Measurements from ENCODE around the gene NQO1. TPM values are rescaled to one million over a fixed set of nuclear protein-coding genes. Genes with fewer than 3 reads are reported as not detected.

Gene NQO1
- polyA plus RNA-seq, 1 of the 3 experiments (the other 2 are of a cell fraction) = 152 TPM

- H3K27me3 ChIP-seq (ENCODE audit: insufficient read depth) = no peaks in the 10 kb centered on the region
- no peak overlapping the region for H3K9ac ChIP-seq
- TF ChIP-seq RCOR1 (IDR thresholded peaks at IDR 0.05; ENCODE audit: low read length) = no peak
- TF ChIP-seq FOXM1 (IDR thresholded peaks at IDR 0.05; ENCODE audit: low read depth) = no peak
- TF ChIP-seq TAF1 (IDR thresholded peaks at IDR 0.05; ENCODE audit: borderline replicate concordance, low read depth, low read length) = no peak
- no peak for TF ChIP-seq EZH2phosphoT487 (IDR thresholded peaks at IDR 0.05; ENCODE audit: borderline replicate concordance, low read depth)
- WGBS (ENCODE audit: low lambda C conversion rate) = 93% methylated on average over 3 of the region's 4 CpGs
- no peak for DNase-seq
- H3K36me3 ChIP-seq (replicated peaks in 1 of 2; ENCODE audit: control insufficient read depth in 1 of 2, insufficient read depth in 2 of 2, low read length in 1 of 2) = peaks cover 28 to 41% of the 10 kb centered on the region in 2 experiments
- no peak overlapping the region for H3K4me2 ChIP-seq
- H3K4me3 ChIP-seq (ENCODE audit: low read depth in 2 of 2, low read length in 1 of 2) = no peak overlapping the region
- H3K27ac ChIP-seq (ENCODE audit: low read depth in 2 of 2, low read length in 1 of 2) = no peak overlapping the region
- no peaks in the 10 kb centered on the region for H4K20me1 ChIP-seq (ENCODE audit: insufficient read depth)
- no peak overlapping the region for H2AFZ ChIP-seq (ENCODE audit: low read depth)
- ChIA-PET POLR2A (no interaction called here), CTCF (interaction anchor here (0.9 to 6.1 kb wide), 3 partner anchors 9 to 225 kb away, joined by 3 to 67 read pairs (median 4); partner anchors contain the start of gene NOB1)
- no peaks in the 10 kb centered on the region for H3K79me2 ChIP-seq (ENCODE audit: insufficient read depth)
- no peaks in the 10 kb centered on the region for H3K9me3 ChIP-seq
- H3K4me1 ChIP-seq (ENCODE audit: control insufficient read depth in 1 of 2, insufficient read depth in 2 of 2, low read depth in 1 of 2, low read length in 1 of 2) = no peaks in the 10 kb centered on the region
- H3K9me2 ChIP-seq = no peaks in the 10 kb centered on the region
- peaks cover 26% of the 10 kb centered on the region for H3F3A ChIP-seq (replicated peaks; ENCODE audit: insufficient read depth)
Measured at GRCh38 chr16:69712277-69712676, 14.1 kb downstream of the NQO1 start.

GRCh38 chr16:69711115-69711740 is 15.1 kb downstream of the NQO1 start:
- peaks cover 35 to 37% of the 10 kb centered on the region in 2 experiments for H3K36me3 ChIP-seq (replicated peaks in 1 of 2; ENCODE audit: control insufficient read depth in 1 of 2, insufficient read depth in 2 of 2, low read length in 1 of 2)
- TF ChIP-seq FOXJ3 (CRISPR knock-in tag; IDR thresholded peaks at IDR 0.05) (no peak), MEF2A (IDR thresholded peaks at IDR 0.05; ENCODE audit: borderline replicate concordance, low read depth) (no peak), IRF3 (IDR thresholded peaks at IDR 0.05; ENCODE audit: low read depth, low read length) (no peak), GABPA (IDR thresholded peaks at IDR 0.05; ENCODE audit: low read depth) (no peak), TAF1 (IDR thresholded peaks at IDR 0.05; ENCODE audit: borderline replicate concordance, low read depth, low read length) (no peak), MXI1 (IDR thresholded peaks at IDR 0.05; ENCODE audit: low read depth, low read length) (no peak), MAX (IDR thresholded peaks at IDR 0.05; ENCODE audit: low read depth) (no peak), EP300 (IDR thresholded peaks at IDR 0.05; ENCODE audit: borderline replicate concordance in 1 of 2, low read depth in 1 of 2, low read length in 1 of 2) (no peak), JUND (IDR thresholded peaks at IDR 0.05) (no peak), CHD2 (IDR thresholded peaks at IDR 0.05; ENCODE audit: low read length, partially characterized antibody) (no peak), ELF1 (IDR thresholded peaks at IDR 0.05) (no peak), TCF12 (IDR thresholded peaks at IDR 0.05) (no peak)
- H3K9ac ChIP-seq = no peak overlapping the region
- CTCF ChIA-PET = interaction anchor here (0.9 to 6.1 kb wide), 4 partner anchors 10 to 219 kb away, joined by 3 to 67 read pairs (median 3); partner anchors contain the start of gene NOB1
- no peaks in the 10 kb centered on the region for H3K9me3 ChIP-seq
- no peaks in the 10 kb centered on the region for H3K4me1 ChIP-seq (ENCODE audit: control insufficient read depth in 1 of 2, insufficient read depth in 2 of 2, low read depth in 1 of 2, low read length in 1 of 2)
- no peaks in the 10 kb centered on the region for H3K27me3 ChIP-seq (ENCODE audit: insufficient read depth)
- H3K9me2 ChIP-seq = no peaks in the 10 kb centered on the region
- H3K4me2 ChIP-seq = no peak overlapping the region
- 90% methylated on average over 12 of the region's 12 CpGs for WGBS (ENCODE audit: low lambda C conversion rate)
- DNase-seq = no peak
- POLR2A ChIA-PET = no interaction called here
- peaks cover 32% of the 10 kb centered on the region for H3F3A ChIP-seq (replicated peaks; ENCODE audit: insufficient read depth)
- no peaks in the 10 kb centered on the region for H4K20me1 ChIP-seq (ENCODE audit: insufficient read depth)
- no peak overlapping the region for H3K4me3 ChIP-seq (ENCODE audit: low read depth in 2 of 2, low read length in 1 of 2)
- no peak overlapping the region for H3K27ac ChIP-seq (ENCODE audit: low read depth in 2 of 2, low read length in 1 of 2)
- no peaks in the 10 kb centered on the region for H3K79me2 ChIP-seq (ENCODE audit: insufficient read depth)
- no peak overlapping the region for H2AFZ ChIP-seq (ENCODE audit: low read depth)
